Esophagus squamous epithelium (tissue), 4 donors: ENCODE data around the gene ACTR2.

Experiments used
- POLR2A ChIP-seq, 4 donors: fragments of 450-650 bp; IDR thresholded peaks; one replicate each; pipeline ENCODE4 v1.6.1; 2017; ENCODE audit warnings: antibody characterized with exemption in 4 of 4, mild to moderate bottlenecking in 4 of 4, moderate library complexity in 3 of 4
- TF ChIP-seq, protein P1 (sequence below), 6 experiments: fragments of 450-650 bp in 4 of 6; fragments of 200-600 bp in 2 of 6; sonication (generic) in 2 of 6; IDR thresholded peaks; one replicate each; pipeline ENCODE4 v1.5.1; 2016 to 2019; ENCODE audit warnings: antibody characterized with exemption in 6 of 6, mild to moderate bottlenecking in 4 of 6, moderate library complexity in 4 of 6

DNA sequence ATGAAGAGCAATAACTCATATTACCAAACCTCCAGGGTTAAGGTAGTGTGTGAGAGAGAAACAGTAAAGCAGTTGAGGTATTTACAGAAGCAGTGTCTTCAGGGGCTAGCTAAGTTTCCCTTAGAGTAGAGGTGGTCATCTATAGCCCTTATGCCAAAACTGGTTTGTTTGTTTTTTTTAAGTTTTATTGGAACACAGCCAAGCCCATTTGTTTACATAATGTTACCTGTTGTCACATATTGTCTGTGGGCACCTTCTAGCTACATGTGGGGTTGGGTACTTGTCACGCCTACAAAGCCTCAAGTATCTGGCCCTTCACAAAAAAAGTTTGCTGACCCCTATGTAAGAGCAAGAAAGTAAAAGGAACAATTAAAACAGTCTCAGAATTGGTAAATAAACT is 39.4 kb downstream of the ACTR2 start:
- TF ChIP-seq, protein P1, sequence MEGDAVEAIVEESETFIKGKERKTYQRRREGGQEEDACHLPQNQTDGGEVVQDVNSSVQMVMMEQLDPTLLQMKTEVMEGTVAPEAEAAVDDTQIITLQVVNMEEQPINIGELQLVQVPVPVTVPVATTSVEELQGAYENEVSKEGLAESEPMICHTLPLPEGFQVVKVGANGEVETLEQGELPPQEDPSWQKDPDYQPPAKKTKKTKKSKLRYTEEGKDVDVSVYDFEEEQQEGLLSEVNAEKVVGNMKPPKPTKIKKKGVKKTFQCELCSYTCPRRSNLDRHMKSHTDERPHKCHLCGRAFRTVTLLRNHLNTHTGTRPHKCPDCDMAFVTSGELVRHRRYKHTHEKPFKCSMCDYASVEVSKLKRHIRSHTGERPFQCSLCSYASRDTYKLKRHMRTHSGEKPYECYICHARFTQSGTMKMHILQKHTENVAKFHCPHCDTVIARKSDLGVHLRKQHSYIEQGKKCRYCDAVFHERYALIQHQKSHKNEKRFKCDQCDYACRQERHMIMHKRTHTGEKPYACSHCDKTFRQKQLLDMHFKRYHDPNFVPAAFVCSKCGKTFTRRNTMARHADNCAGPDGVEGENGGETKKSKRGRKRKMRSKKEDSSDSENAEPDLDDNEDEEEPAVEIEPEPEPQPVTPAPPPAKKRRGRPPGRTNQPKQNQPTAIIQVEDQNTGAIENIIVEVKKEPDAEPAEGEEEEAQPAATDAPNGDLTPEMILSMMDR (IDR thresholded peaks at IDR 0.05) = no peak
- no peak for TF ChIP-seq POLR2A (IDR thresholded peaks at IDR 0.05)
